K562 (cell line): Measurements from ENCODE around the gene TTLL11. TPM values are rescaled to one million over a fixed set of nuclear protein-coding genes. Genes with fewer than 3 reads are reported as not detected.

Source experiments
- C11orf30 ChIP-seq: fragments of 450-650 bp; IDR thresholded peaks from 2 replicates; pipeline ENCODE4 v1.6.1; 2016; ENCODE audit warnings: low read depth, mild to moderate bottlenecking
- KAT8 ChIP-seq: fragments of 450-650 bp; IDR thresholded peaks from 2 replicates; pipeline ENCODE4 v1.6.1; 2016; ENCODE audit warnings: low read depth, mild to moderate bottlenecking
- KLF6 ChIP-seq: fragments of 250-450 bp; sonication (Bioruptor Pico); IDR thresholded peaks from 2 replicates; pipeline ENCODE4 v1.4.0; 2020; ENCODE audit warnings: mild to moderate bottlenecking, moderate library complexity, borderline replicate concordance
- ZNF197 ChIP-seq: fragments of 200-800 bp; sonication (Bioruptor generic); IDR thresholded peaks from 2 replicates; pipeline ENCODE4 v1.6.1; 2016; ENCODE audit warnings: low read depth, missing genetic modification characterization, missing compliant biosample characterization
- polyA plus RNA-seq, 8 experiments: library from polyadenylated mRNA; depleted of rRNA in 4 of 8; stranded (reverse) in 5 of 8; unstranded in 3 of 8; fragments of >200 nt; fragmentation: Nextera tagmentation in 2 of 8; fragmentation: Illumina TruSeq in 1 of 8; extraction: Ambion mirVana in 2 of 8; extraction: Trizol in 1 of 8; gene quantifications; 2 replicates each; pipeline versions ENCODE4 v1.2.1 to v1.2.3, GENCODE V29; 2011 to 2014; ENCODE audit warnings: inconsistent platforms in 1 of 8, missing spikeins in 1 of 8
- total RNA-seq, 7 experiments: library from RNA; depleted of rRNA in 6 of 7; stranded (reverse); fragments of >200 nt in 6 of 7; fragmentation: Illumina TruSeq in 2 of 7; extraction: Trizol in 2 of 7; gene quantifications; 2 replicates each; pipeline versions ENCODE4 v1.2.1 to v1.2.3, GENCODE V29; 2011 to 2021; ENCODE audit warnings: low replicate concordance in 1 of 7
- TF ChIP-seq, protein P1 (sequence below): fragments of 200-600 bp; sonication (generic); IDR thresholded peaks from one replicate; pipeline ENCODE4 v1.6.1; 2012; ENCODE audit warnings: mild to moderate bottlenecking, low read depth, low read length, inconsistent platforms

Gene TTLL11
- total and polyA plus RNA-seq, 9 of the 15 experiments (the other 6 are each of a cell fraction or from before 2014, with no cell fraction given): 0.83 to 4.4 (median 2.7) TPM

DNA sequence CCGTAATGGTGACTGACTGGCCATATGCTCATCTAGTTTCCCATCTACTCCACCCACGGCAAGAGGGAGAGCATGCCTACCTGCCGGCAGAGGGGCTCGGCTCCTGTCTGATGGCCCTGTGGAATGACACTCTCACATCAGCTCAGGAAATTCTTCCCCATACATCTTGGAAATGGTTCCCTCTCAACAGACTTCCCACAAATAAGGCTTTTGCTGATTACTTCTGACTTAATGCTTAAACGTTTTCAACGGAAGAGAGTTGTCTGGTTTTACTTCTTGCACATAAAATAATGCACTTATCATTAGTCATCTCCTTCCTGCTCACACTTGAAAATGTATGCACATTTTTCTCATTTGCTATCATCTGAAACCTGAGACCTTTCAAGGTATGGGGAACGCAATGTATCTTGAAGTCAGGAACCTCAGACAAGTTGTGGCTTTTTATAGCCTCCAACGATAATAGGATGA is 129.5 kb downstream of the TTLL11 start (continued):
- TF ChIP-seq, protein P1, sequence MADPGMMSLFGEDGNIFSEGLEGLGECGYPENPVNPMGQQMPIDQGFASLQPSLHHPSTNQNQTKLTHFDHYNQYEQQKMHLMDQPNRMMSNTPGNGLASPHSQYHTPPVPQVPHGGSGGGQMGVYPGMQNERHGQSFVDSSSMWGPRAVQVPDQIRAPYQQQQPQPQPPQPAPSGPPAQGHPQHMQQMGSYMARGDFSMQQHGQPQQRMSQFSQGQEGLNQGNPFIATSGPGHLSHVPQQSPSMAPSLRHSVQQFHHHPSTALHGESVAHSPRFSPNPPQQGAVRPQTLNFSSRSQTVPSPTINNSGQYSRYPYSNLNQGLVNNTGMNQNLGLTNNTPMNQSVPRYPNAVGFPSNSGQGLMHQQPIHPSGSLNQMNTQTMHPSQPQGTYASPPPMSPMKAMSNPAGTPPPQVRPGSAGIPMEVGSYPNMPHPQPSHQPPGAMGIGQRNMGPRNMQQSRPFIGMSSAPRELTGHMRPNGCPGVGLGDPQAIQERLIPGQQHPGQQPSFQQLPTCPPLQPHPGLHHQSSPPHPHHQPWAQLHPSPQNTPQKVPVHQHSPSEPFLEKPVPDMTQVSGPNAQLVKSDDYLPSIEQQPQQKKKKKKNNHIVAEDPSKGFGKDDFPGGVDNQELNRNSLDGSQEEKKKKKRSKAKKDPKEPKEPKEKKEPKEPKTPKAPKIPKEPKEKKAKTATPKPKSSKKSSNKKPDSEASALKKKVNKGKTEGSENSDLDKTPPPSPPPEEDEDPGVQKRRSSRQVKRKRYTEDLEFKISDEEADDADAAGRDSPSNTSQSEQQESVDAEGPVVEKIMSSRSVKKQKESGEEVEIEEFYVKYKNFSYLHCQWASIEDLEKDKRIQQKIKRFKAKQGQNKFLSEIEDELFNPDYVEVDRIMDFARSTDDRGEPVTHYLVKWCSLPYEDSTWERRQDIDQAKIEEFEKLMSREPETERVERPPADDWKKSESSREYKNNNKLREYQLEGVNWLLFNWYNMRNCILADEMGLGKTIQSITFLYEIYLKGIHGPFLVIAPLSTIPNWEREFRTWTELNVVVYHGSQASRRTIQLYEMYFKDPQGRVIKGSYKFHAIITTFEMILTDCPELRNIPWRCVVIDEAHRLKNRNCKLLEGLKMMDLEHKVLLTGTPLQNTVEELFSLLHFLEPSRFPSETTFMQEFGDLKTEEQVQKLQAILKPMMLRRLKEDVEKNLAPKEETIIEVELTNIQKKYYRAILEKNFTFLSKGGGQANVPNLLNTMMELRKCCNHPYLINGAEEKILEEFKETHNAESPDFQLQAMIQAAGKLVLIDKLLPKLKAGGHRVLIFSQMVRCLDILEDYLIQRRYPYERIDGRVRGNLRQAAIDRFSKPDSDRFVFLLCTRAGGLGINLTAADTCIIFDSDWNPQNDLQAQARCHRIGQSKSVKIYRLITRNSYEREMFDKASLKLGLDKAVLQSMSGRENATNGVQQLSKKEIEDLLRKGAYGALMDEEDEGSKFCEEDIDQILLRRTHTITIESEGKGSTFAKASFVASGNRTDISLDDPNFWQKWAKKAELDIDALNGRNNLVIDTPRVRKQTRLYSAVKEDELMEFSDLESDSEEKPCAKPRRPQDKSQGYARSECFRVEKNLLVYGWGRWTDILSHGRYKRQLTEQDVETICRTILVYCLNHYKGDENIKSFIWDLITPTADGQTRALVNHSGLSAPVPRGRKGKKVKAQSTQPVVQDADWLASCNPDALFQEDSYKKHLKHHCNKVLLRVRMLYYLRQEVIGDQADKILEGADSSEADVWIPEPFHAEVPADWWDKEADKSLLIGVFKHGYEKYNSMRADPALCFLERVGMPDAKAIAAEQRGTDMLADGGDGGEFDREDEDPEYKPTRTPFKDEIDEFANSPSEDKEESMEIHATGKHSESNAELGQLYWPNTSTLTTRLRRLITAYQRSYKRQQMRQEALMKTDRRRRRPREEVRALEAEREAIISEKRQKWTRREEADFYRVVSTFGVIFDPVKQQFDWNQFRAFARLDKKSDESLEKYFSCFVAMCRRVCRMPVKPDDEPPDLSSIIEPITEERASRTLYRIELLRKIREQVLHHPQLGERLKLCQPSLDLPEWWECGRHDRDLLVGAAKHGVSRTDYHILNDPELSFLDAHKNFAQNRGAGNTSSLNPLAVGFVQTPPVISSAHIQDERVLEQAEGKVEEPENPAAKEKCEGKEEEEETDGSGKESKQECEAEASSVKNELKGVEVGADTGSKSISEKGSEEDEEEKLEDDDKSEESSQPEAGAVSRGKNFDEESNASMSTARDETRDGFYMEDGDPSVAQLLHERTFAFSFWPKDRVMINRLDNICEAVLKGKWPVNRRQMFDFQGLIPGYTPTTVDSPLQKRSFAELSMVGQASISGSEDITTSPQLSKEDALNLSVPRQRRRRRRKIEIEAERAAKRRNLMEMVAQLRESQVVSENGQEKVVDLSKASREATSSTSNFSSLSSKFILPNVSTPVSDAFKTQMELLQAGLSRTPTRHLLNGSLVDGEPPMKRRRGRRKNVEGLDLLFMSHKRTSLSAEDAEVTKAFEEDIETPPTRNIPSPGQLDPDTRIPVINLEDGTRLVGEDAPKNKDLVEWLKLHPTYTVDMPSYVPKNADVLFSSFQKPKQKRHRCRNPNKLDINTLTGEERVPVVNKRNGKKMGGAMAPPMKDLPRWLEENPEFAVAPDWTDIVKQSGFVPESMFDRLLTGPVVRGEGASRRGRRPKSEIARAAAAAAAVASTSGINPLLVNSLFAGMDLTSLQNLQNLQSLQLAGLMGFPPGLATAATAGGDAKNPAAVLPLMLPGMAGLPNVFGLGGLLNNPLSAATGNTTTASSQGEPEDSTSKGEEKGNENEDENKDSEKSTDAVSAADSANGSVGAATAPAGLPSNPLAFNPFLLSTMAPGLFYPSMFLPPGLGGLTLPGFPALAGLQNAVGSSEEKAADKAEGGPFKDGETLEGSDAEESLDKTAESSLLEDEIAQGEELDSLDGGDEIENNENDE: no peak
- no peak for TF ChIP-seq C11orf30
- no peak for TF ChIP-seq ZNF197
- TF ChIP-seq KAT8: no peak
- no peak for TF ChIP-seq KLF6 (CRISPR knock-in tag)
